Vagina (tissue), 2 donors: ENCODE results near the gene GAD1. TPM values are rescaled to one million over a fixed set of nuclear protein-coding genes. Genes with fewer than 3 reads are reported as not detected.

Experiments used
- DNase-seq, 2 donors: peaks; one replicate each; pipeline ENCODE4 v3.0.0-alpha.2; 2017; ENCODE audit errors: extremely low spot score in 2 of 2
- H3K27ac ChIP-seq: fragments of 200-600 bp; sonication (generic); one replicate; pipeline ENCODE4 v1.5.1; 2019
- H3K27me3 ChIP-seq: fragments of 200-600 bp; sonication (generic); one replicate; pipeline ENCODE4 v1.5.1; 2019
- H3K36me3 ChIP-seq, 2 donors: fragments of 200-600 bp; sonication (generic); one replicate each; pipeline ENCODE4 v1.5.1; 2017 to 2019
- H3K4me1 ChIP-seq: fragments of 200-600 bp; sonication (generic); one replicate; pipeline ENCODE4 v1.5.1; 2019
- H3K4me3 ChIP-seq, 2 donors: fragments of 200-600 bp; sonication (generic); 1 replicate in 1 of 2; 2 replicates in 1 of 2; pipeline ENCODE4 v1.5.1; 2016 to 2019
- H3K9me3 ChIP-seq: fragments of 200-600 bp; sonication (generic); one replicate; pipeline ENCODE4 v1.5.1; 2019
- CTCF ChIP-seq, 3 experiments: fragments of 450-650 bp in 2 of 3; fragments of 200-600 bp in 1 of 3; sonication (generic) in 1 of 3; IDR thresholded peaks; one replicate each; pipeline ENCODE4 v1.5.1; 2017 to 2019; ENCODE audit warnings: antibody characterized with exemption in 3 of 3, mild to moderate bottlenecking in 2 of 3, moderate library complexity in 2 of 3
- POLR2A ChIP-seq, 2 donors: fragments of 450-650 bp; IDR thresholded peaks; one replicate each; pipeline ENCODE4 v1.6.1; 2017; ENCODE audit warnings: antibody characterized with exemption in 2 of 2, mild to moderate bottlenecking in 2 of 2, moderate library complexity in 2 of 2
- POLR2AphosphoS5 ChIP-seq, 2 donors: sonication (generic); formaldehyde crosslinking; IDR thresholded peaks; one replicate each; pipeline ENCODE4 v1.9.0; 2017; ENCODE audit warnings: antibody characterized with exemption in 2 of 2, mild to moderate bottlenecking in 2 of 2, low read depth in 1 of 2; ENCODE audit not compliant: insufficient read depth in 1 of 2
- intact Hi-C: fragments of 100-400 bp; cut with DNase I; formaldehyde crosslinking; loops from one replicate; pipeline ENCODE4 v1.15.1; 2023
- total RNA-seq: library from RNA; depleted of rRNA; stranded (reverse); fragments of >200 nt; gene quantifications from one replicate; pipeline ENCODE4 v1.2.3, GENCODE V29; 2016

The GAD1 gene
- total RNA-seq, 1 donor from 2014 or later: not detected

- Histone ChIP-seq H3K27ac (no peak overlapping the region), H3K9me3 (no peaks in the 10 kb centered on the region), H3K4me3 (no peak overlapping the region), H3K27me3 (no peaks in the 10 kb centered on the region), H3K4me1 (no peaks in the 10 kb centered on the region), H3K36me3 (no peaks in the 10 kb centered on the region)
- DNase-seq: no peak
- no peak for TF ChIP-seq POLR2AphosphoS5 (IDR thresholded peaks at IDR 0.05; ENCODE audit: insufficient read depth in 1 of 2, low read depth in 1 of 2)
- TF ChIP-seq CTCF (IDR thresholded peaks at IDR 0.05): peak; percentile 48 to 87 (median 55)
- TF ChIP-seq POLR2A (IDR thresholded peaks at IDR 0.05): no peak
- intact Hi-C loops: no loop called here
Observed at GRCh38 chr2:170873035-170873692, 56.5 kb downstream of the GAD1 start.

- TF ChIP-seq POLR2A (IDR thresholded peaks at IDR 0.05): no peak
- TF ChIP-seq CTCF (IDR thresholded peaks at IDR 0.05): no peak
- Histone ChIP-seq H3K9me3 (no peaks in the 10 kb centered on the region), H3K36me3 (no peaks in the 10 kb centered on the region), H3K27ac (no peak overlapping the region), H3K27me3 (no peaks in the 10 kb centered on the region), H3K4me1 (no peaks in the 10 kb centered on the region), H3K4me3 (no peak overlapping the region)
- no peak for DNase-seq
- intact Hi-C loops: no loop called here
Observed at GRCh38 chr2:170878066-170878465, 61.4 kb downstream of the GAD1 start.

- TF ChIP-seq POLR2A (IDR thresholded peaks at IDR 0.05): no peak
- Histone ChIP-seq H3K9me3 (no peaks in the 10 kb centered on the region), H3K4me1 (no peaks in the 10 kb centered on the region), H3K36me3 (no peaks in the 10 kb centered on the region), H3K4me3 (no peak overlapping the region), H3K27me3 (no peaks in the 10 kb centered on the region), H3K27ac (no peak overlapping the region)
- intact Hi-C loops: no loop called here
- no peak for DNase-seq
Observed at GRCh38 chr2:170878505-170878904, 61.8 kb downstream of the GAD1 start.

- no peaks in the 10 kb centered on the region for H3K9me3 ChIP-seq
- DNase-seq: no peak
- H3K27me3 ChIP-seq: no peaks in the 10 kb centered on the region
- no peak overlapping the region for H3K4me3 ChIP-seq
- no peak overlapping the region for H3K27ac ChIP-seq
- H3K36me3 ChIP-seq: no peaks in the 10 kb centered on the region
- intact Hi-C loops: no loop called here
- TF ChIP-seq POLR2AphosphoS5 (IDR thresholded peaks at IDR 0.05; ENCODE audit: insufficient read depth in 1 of 2, low read depth in 1 of 2): no peak
- TF ChIP-seq POLR2A (IDR thresholded peaks at IDR 0.05): no peak
- no peak for TF ChIP-seq CTCF (IDR thresholded peaks at IDR 0.05)
- no peaks in the 10 kb centered on the region for H3K4me1 ChIP-seq
Observed at GRCh38 chr2:170881840-170882239, 65.2 kb downstream of the GAD1 start.

GRCh38 chr2:170882758-170883157, 66.1 kb downstream of the GAD1 start:
- TF ChIP-seq POLR2A (IDR thresholded peaks at IDR 0.05) (no peak), CTCF (IDR thresholded peaks at IDR 0.05) (no peak), POLR2AphosphoS5 (IDR thresholded peaks at IDR 0.05; ENCODE audit: insufficient read depth in 1 of 2, low read depth in 1 of 2) (no peak)
- Histone ChIP-seq H3K27me3 (no peaks in the 10 kb centered on the region), H3K36me3 (no peaks in the 10 kb centered on the region), H3K4me1 (no peaks in the 10 kb centered on the region), H3K27ac (no peak overlapping the region), H3K9me3 (no peaks in the 10 kb centered on the region), H3K4me3 (no peak overlapping the region)
- intact Hi-C loops: no loop called here
- DNase-seq: no peak
